ENCODE measurements around the gene ACE2.
"Not testable (repeated sequence)": the region's sequence is repeated elsewhere in the genome, so short reads cannot be mapped to it uniquely, and the experiment has no call there.

Gene ACE2

DNA sequence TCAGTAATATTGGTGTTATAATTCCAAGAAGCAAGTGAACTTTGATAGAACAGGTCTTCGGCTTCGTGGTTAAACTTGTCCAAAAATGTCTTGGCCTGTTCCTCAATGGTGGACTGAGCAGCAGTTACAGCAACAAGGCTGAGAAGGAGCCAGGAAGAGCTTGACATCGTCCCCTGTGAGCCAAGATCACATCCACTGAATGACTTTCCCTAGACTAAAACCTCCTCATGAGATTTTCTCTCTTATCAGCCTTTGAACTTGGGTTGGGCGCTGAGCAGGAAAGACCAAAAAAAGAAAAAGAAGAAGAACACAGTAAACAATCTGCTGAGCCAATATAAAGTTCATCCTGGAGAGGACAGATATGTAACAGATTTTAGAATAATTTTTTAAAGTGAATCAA is at the start of gene ACE2:
ACE2 (minus strand) TSS at position 216 of the 400 bp plus-strand sequence; CDS start at position 167, 49 bp downstream.
- no peak for DNase-seq (ENCODE audit: low read depth, low spot score)

DNA sequence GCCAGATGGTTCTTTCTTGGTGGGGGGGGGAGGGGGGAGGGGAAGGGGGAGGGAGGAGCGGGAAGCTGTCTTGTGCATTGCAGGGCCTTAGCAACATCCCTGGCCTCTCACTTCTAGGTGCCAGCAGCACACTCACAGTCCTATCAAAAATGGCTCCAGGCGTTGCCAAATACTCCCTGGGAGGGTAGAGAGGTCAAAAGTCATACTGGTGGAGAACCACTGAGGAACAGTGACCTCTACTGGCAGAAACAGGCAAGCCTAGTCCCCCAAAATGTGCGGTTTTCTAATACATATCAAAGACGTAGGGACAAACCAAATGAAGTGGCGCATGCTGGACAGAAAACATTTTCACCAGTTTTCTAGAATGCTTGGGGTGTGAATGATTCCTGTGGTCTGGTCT is 46.8 kb upstream of the ACE2 start:
- DNase-seq (ENCODE audit: low read depth, low spot score) = not testable (repeated sequence)

DNA sequence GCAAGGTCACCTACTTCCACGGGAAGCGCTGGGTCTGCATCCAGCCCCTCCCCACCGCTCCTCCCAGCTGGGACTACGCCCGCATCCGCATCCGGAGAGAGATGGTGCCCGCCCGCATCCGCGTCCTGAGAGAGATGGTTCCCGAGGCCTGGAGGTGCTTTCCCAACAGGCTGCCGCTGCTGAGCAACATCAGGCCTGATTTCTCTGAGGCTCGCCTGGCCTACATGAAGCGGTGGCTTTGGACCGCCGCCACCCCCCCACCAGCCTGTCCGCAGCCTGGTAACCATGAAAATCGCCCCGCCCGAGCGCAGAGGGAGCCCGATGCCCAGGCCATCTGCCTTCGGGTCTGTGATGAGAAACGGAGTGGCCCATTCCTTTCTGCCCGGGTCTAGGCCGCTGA is 45.8 kb upstream of the ACE2 start:
- DNase-seq (ENCODE audit: low read depth, low spot score) = no peak

DNA sequence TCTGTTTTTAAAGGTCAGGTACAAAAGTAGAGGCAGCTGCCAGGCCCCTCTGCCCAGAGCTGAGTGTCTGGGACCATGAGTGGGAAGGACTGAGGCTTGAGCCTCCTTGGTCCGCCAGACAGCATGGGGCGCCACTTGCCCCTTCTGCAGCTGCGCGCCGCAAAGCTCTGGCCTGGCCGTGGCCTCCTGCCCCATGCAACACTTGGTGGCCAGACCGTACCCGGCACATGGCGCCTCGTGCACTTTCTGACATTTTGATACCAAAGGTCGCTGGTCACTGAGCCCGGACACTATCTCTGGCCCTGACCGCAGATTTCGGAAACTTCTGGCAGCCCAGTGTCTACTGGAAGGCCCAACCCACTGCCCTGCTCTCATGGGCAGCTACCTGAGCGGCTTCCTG is 45.3 kb upstream of the ACE2 start:
- no peak for DNase-seq (ENCODE audit: low read depth, low spot score)

DNA sequence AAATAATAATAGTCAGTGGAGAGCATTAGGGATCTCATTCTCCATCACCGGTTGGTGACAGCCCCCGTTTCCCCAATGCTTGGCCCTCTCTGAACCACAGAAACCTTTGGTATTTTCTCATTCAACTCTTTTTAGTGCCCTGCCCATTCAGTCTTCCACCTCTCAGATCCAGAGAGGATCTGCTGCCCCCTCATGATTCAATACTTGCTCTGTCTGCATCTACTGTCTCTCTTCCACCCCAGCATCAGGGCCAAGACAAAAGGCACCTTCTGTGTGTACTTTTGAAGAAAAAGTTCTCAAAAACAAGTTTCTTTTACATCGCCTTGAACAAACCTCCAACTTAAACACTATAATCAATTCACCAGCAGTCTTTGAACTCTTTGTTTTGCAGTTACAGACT is 44.5 kb upstream of the ACE2 start:
- DNase-seq (ENCODE audit: low read depth, low spot score) = no peak

DNA sequence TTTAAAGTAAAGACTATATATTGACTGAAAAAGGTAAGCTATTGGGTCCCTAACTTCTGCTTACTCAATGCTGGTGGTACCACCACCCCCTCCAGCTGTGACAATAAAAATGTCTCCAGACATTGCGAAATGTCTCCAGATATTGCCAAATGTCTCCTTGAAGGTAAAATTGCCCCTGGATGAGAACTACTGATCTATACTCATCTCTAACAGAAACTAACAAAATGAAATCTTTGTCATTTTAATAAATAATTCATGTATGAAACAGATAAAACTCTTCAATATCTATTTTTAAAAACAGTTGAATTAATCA is 43.8 kb upstream of the ACE2 start:
- DNase-seq (ENCODE audit: low read depth, low spot score) = no peak

DNA sequence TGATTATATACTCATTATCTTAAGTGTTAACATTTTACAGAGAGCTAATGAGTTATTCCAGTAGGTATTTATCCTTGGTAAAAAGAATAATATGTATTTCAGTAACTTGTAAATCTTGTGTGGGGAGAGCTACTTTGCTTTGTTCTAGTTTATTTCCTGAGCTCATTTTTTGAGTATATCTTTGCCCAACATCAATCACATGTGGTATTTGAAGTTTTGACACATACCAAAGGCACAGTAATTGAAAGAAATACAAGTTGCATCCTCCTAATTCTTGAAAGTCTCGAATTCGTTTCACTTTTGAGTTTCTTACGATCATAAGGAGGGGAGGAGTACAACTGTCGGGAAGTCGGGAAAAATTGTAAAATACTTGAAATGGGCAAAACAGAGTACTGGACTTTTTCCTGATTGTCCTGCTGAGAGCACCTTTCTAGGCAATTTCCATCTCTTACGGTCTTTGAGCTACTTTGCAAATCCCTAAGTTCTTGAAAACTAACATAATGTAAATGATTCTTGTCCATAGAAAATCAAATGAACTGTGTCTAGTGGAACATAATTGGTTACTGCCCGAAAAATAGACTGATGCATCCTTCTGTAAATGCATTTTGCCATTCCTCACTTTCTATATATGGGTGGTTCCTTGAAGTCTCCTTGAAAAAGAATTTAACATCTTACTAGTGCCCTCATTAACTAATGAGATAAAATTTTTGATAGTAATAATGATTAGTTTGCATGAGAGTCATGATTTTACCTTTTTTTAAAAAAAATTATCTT is 43.2 kb upstream of the ACE2 start:
- no peak for DNase-seq (ENCODE audit: low read depth, low spot score)

DNA sequence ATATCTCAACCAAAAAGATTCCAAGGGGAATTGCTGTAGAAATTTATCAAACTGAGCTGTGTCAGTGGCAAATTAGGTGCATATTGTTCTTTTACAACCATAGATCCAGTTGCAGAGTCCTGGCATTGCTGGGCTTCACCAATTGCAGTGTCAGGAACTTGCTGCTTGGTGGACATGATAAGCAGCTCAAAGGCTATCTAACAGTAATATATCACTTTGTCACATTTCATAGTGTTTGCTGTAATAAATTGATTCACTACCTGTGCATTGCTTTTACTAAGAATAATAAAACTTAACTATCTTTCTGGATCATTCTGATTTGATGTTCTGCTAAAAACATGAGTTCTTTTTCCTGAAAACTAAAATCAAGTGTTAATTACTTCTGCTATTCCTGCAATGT is 30.9 kb upstream of the ACE2 start:
- DNase-seq (ENCODE audit: low read depth, low spot score) = no peak

DNA sequence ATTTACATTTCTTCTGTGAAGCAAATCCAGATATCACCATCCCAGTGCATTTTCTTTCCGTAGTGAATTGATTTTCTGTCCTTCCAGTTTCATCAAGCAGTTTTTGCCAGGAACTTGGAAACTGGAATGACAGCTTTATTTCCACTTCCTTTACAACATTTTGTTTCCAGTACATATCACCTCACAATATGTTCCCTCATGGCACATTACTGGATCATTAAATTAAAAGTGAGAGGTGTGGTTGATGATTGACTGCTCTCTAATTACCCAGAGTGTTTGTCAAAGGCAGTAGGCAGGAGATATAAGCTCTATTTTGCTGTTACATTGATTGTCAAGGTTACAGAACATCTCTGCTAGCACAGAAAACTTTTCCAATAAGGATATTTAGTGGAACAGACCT is 22.3 kb upstream of the ACE2 start:
- no peak for DNase-seq (ENCODE audit: low read depth, low spot score)

DNA sequence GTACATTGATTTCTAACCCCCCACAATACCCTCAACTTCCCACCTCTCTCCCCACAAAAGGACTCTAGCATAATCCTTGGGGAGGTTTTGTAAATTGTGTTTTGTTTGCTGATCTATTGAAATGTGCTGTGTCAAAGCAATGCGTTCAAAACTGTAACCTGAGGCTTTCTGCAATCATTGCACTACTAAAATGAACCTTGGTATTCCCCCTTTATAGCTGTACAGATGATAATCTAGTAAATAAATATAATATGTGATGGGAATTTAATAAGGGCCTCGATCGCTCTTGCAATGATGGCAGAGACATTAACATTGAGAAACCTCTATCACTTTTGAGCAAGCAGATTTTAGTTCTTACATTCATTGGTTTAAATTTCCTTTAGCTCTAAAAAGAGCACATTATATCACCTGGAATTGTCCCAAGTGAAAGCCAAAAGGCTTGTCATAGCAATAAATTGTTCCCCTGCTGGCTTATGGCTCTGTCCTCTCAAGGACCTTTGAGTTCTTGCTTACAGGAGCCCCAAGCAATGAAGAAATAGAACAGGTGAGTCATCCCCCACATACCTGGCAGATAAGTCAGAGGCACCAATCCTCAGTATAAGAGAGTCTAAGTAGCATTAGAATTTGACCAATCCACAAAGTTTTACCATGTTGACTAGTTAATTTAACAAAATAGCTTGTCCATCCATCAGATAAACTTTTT is 18.4 kb upstream of the ACE2 start:
- no peak for DNase-seq (ENCODE audit: low read depth, low spot score)

DNA sequence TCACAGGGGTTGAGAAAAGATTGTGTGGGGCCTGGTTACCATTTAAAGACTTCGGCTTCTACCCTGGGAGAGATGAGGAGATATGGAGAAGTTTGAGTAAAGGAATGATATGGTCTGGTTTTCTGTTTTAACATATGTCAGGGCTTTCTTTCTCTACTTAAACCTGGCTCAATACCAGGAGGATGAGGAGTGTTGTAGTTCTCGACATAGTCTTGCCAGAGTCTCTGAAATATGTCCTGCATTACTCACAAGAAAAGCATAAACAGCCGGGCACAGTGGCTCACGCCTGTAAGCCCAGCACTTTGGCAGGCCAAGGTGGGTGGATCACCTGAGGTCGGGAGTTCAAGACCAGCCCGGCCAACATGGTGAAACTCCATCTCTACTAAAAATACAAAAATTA is 16.4 kb upstream of the ACE2 start:
- no peak for DNase-seq (ENCODE audit: low read depth, low spot score)

DNA sequence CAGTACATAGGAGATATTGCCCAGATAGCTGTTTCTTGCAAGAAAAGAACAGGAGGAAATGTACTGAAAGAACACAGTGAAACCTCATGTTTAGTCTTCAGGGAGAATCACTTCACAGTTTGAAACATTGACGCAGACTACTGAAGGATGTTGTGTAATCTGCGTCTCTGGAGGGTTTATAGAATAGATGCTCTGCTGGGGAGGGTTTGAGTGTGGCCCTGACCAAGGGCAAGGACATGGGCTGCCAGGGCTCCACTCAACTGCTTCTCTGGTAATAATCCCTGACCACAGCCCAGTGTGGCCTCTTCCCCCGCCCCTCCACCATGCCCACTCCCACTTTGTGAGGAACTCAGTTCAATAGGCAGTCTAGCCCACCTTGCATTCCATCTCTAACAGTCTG is 15.8 kb upstream of the ACE2 start:
- no peak for DNase-seq (ENCODE audit: low read depth, low spot score)

DNA sequence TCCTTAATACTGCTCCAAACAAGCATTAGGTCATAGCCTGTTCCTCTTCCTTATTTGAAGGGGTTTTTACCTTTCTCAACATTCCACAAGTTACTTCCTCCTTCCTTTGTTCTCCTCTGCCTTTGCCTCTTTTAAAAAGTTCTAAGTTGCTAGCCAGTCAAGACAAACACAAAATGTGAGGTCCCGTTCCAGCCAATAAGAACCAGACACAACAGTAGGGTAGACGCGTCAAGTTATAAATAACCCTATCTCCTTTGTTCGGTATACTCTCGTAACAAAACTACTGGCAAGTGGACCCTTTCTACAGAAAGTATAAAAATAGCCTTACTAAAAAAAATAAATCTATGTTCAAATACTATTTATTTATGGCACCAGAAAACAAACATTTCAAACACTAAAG is 6.3 kb upstream of the ACE2 start:
- no peak for DNase-seq (ENCODE audit: low read depth, low spot score)

DNA sequence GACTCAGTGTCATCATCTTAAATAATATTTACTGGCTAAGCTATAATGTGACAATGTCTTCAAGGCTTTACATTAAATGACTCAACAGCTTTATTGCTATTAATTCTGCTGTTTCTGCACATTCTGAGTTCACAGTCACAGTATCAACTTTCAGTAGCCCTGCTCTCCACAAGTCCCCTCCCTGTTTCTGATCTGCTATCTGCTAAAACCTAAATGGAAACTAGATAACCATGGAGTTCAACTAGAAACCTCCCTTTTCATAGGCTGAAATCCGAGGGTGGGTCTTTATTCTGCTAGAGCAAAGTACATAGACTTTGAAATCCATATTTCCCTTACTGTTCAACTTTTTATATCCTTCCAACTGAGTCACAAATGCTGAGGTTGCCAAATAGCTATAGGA is 5.4 kb upstream of the ACE2 start:
- no peak for DNase-seq (ENCODE audit: low read depth, low spot score)

DNA sequence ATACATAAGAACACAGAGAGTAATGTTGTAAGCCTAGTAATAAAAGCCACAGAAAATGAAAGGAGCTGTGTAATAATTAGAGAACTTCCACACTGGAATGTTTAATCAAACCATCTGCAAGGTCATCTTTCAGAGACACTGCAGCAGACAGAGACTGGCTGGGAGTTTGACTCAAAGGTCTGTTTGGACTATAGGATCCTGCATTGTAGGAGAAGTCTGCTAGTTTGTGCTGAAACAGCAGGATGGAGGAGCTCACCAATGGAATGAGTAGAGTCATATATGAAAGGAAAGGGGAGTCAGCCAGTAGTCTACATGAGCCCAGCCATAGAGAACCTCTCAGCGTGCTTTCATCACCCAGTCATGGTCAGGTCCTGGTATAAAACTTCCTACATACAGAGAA is 4.5 kb upstream of the ACE2 start:
- DNase-seq (ENCODE audit: low read depth, low spot score) = no peak

DNA sequence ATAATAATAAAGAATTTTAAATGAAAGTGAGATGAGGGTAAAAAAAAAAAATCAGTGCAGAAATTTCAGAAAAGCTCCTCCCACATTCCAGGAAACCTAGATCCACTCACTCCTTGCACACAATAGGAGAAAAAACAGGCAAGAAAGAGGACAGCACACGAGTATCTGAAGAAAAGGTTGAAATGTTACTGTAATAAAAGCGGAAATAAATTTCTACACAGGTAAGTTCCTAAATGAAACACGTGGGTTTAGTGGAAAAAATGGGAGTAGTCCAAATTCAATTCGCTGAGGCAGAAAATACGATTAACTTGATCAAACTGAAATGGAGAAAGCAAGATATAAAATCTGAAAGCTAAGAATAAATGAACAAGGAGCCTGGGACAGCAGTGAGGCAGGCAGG is 2.0 kb upstream of the ACE2 start:
- DNase-seq (ENCODE audit: low read depth, low spot score) = no peak

DNA sequence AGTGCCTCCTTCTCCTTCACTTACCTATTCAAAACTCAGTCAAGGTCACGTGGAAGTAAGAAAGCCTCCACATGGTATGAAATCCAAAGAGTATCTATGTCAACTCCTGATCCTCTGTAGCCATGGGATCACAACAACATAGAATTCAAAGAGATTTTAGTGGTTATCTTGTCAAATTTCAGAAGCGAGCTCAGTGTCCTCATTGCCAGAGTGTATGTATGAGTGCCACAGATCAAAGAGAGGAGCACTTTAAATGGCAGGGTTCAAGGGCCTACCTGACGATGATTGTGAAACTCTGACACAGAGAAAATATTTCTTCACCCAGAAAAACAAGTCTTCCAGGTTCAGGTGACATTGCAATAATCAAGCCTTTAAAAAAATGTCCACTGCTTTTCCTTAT is 1.2 kb upstream of the ACE2 start:
- no peak for DNase-seq (ENCODE audit: low read depth, low spot score)

DNA sequence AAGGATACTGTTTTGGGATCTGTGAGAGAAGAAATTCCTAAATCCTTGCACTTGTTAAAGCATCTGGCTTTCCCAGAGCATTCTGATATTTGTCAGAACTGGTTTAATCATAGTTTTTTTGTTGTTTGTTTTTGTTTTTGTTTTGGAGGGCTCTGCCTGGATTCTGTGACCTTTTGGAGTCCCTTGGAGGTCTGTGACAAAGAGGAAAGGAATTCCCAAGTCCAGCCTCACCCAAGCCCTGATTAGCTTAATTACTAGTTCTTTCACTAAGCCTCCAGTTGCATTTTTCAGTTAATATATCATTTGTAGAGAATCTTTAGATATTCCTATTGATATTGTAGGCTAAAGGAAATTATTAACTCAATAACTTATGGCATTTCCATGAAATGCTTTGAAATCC is 711 bp downstream of the ACE2 start:
- DNase-seq (ENCODE audit: low read depth, low spot score) = no peak

DNA sequence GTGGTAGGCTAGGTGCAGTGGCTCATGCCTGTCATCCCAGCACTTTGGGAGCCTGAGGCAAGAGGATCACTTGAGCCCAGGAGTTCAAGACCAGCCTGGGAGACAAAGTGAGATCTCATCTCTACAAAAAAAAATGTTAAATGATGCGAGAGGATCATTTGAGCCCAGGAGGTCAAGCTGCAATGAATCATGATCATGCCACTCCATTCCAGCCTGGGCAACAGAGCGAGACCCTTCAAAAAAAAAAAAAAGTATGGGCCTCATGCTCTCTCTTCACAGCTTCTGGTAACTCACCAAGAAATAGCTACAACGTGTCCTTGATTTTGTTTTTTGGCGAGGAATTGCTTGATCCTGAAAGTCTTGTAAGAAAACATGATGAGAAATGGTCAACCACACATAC is 1.3 kb downstream of the ACE2 start:
- DNase-seq (ENCODE audit: low read depth, low spot score) = no peak

DNA sequence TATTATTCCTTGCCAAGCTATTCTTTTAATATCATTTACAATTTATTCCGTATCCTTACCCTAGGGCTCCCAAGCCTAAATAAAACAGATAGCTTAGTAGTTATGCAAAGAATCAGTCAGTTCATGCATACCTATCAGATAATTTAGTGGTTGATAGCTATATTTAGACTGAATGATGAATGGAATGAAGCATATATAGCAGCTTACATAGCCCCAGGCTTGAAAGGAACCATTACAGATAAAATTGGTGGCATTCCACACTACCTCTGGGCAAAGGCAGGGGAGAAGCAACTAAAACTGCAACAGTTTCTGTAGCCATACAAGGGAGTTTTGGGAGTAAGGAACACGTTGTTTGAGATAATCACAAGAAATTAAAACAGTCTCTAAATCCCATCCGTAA is 2.7 kb downstream of the ACE2 start:
- no peak for DNase-seq (ENCODE audit: low read depth, low spot score)

DNA sequence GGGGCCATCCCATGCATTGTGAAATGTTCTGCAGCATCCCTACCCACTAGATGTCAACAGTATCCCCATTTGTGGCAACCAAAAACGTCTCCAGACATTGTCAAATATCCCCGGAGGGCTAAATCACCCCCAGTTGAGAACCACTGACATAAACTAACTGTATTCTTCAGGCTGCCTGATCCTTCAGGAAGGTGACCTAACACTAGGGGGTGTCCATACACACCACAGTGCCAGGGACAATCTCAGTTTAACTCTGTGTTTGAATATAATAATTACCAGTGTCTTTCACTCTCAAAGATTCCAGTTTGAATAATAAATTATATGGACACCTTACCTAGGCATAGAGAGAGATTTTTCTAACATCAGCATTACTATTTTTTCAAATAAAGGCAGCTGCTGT is 6.4 kb downstream of the ACE2 start:
- no peak for DNase-seq (ENCODE audit: low read depth, low spot score)

DNA sequence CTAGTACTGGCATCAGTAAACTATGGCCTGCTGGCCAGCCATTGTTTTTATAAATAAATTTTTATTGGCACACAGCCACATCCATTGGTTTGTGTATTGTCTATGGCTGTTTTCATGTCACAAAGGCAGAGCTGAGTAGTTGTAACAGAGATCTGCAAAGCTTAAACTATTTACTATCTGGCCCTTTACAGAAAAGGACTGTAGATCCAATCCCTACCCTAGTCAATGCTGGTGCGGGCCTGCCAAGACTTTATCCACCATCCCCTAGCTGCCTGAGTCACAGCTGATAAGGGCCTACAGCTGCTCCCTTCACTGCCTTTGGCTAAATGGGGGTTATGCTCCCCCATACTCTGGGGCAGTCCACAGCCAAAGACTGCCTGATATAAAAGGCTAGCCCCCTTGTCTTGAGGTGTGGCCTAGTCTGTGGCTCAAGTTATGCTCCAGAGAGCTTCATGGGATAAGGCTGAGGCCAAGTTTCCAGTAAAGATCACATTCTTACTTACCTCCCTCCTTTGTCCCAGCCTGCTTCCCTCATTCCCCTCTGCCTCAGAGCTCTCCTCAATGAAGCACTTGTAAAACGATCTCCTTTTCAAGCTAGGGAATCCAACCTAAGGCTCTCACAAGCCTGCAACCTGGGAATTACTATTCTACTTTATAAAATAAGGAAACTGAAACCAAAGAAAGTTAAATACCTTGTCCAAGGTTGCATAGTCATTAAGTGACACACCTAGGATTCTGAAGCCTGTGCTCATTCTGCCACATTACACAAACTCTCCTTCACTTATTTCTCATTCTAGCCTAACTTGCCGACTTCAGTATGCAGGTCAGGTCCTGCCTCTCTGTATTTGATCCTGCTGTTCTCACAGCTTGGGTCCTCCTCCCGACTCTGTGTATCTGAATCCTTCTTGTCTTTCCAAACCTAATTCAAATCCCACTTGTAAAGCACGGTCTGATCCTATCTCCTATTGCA is 20.7 kb downstream of the ACE2 start:
- no peak for DNase-seq (ENCODE audit: low read depth, low spot score)

DNA sequence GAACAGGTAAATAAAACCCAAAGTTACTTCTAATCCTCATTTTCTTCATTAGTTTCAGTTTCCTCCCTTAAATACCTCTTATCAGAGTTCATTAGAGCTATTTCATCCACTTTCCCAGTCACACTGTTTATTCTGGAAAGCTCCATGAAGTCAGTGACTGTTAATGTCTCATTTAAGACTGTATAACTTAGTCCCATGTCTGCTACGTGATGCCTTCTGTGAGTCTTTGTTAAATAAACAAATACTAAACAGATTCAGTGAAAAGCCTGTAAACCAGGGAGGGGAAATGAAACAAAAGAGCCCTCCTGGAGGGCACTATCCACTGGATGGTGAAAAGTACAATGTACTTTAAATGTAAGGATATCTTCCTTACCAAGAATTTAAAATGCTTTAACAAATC is 24.7 kb downstream of the ACE2 start:
- DNase-seq (ENCODE audit: low read depth, low spot score) = no peak

Data from smooth muscle cell of the brain vasculature (primary cell).